Neutrophil (primary cell): Measurements from ENCODE around the gene ATF7IP2.

Experiments used
- H3K27ac ChIP-seq: fragments of 200-600 bp; sonication (generic); 2 replicates; pipeline ENCODE4 v1.5.1; 2016; ENCODE audit warnings: mild to moderate bottlenecking, moderate library complexity
- H3K27me3 ChIP-seq: fragments of 200-600 bp; sonication (generic); 2 replicates; pipeline ENCODE4 v1.6.0; 2016; ENCODE audit warnings: mild to moderate bottlenecking
- H3K36me3 ChIP-seq: fragments of 200-600 bp; sonication (generic); 2 replicates; pipeline ENCODE4 v1.5.1; 2017
- H3K4me1 ChIP-seq, 2 experiments: fragments of 200-600 bp in 1 of 2; sonication (generic) in 1 of 2; 1 replicate in 1 of 2; 2 replicates in 1 of 2; pipeline versions ENCODE4 v1.5.1 to v1.6.1; 2013 to 2016; ENCODE audit warnings: low read depth in 1 of 2, low read length in 1 of 2, mild to moderate bottlenecking in 1 of 2, moderate library complexity in 1 of 2; ENCODE audit not compliant: control insufficient read depth in 1 of 2, insufficient read depth in 1 of 2
- H3K4me3 ChIP-seq, 2 experiments: fragments of 200-600 bp in 1 of 2; sonication (generic) in 1 of 2; 1 replicate in 1 of 2; 2 replicates in 1 of 2; pipeline ENCODE4 v1.5.1; 2013 to 2016; ENCODE audit warnings: low read depth in 1 of 2, low read length in 1 of 2, mild to moderate bottlenecking in 1 of 2, moderate library complexity in 1 of 2
- H3K9me3 ChIP-seq: fragments of 200-600 bp; sonication (generic); 2 replicates; pipeline ENCODE4 v1.5.1; 2016
- CTCF ChIP-seq: fragments of 200-600 bp; sonication (generic); IDR thresholded peaks from 2 replicates; pipeline ENCODE4 v1.5.1; 2016; ENCODE audit warnings: antibody characterized with exemption

The ATF7IP2 gene

GRCh38 chr16:10371592-10371991 lies 14.3 kb upstream of the ATF7IP2 start:
- Histone ChIP-seq H3K9me3 (no peaks in the 10 kb centered on the region), H3K4me1 (no peaks in the 10 kb centered on the region)

GRCh38 chr16:10373556-10373955 lies 12.3 kb upstream of the ATF7IP2 start:
- H3K4me1 ChIP-seq, result no peaks in the 10 kb centered on the region
- no peak overlapping the region for H3K4me3 ChIP-seq
- no peaks in the 10 kb centered on the region for H3K27me3 ChIP-seq
- TF ChIP-seq CTCF, result no peak
- H3K9me3 ChIP-seq, result no peaks in the 10 kb centered on the region
- no peak overlapping the region for H3K27ac ChIP-seq
- no peaks in the 10 kb centered on the region for H3K36me3 ChIP-seq

More at GRCh38 chr16:10371592-10371991, 14.3 kb upstream of the ATF7IP2 start:
- H3K27ac ChIP-seq, result no peak overlapping the region
- no peaks in the 10 kb centered on the region for H3K36me3 ChIP-seq
- H3K4me3 ChIP-seq, result no peak overlapping the region
- no peak for TF ChIP-seq CTCF
- no peaks in the 10 kb centered on the region for H3K27me3 ChIP-seq

GRCh38 chr16:10376229-10376628 lies 9.6 kb upstream of the ATF7IP2 start:
- Histone ChIP-seq H3K4me1 (no peaks in the 10 kb centered on the region), H3K27ac (no peak overlapping the region), H3K9me3 (no peaks in the 10 kb centered on the region), H3K27me3 (no peaks in the 10 kb centered on the region), H3K36me3 (no peaks in the 10 kb centered on the region), H3K4me3 (no peak overlapping the region)
- TF ChIP-seq CTCF, result no peak

- no peak overlapping the region for H3K4me3 ChIP-seq
- TF ChIP-seq CTCF, result no peak
- no peaks in the 10 kb centered on the region for H3K9me3 ChIP-seq
- H3K27ac ChIP-seq, result no peak overlapping the region
- peaks cover 9% of the 10 kb centered on the region for H3K27me3 ChIP-seq
- H3K4me1 ChIP-seq, result peaks cover 16 to 21% of the 10 kb centered on the region in 2 experiments
- H3K36me3 ChIP-seq, result no peaks in the 10 kb centered on the region
Measured at GRCh38 chr16:10383626-10384025, 2.2 kb upstream of the ATF7IP2 start.

GRCh38 chr16:10386517-10387100 lies 748 bp downstream of the ATF7IP2 start:
- H3K4me1 ChIP-seq, result peaks cover 16 to 25% of the 10 kb centered on the region in 2 experiments
- TF ChIP-seq CTCF, result no peak
- H3K9me3 ChIP-seq, result no peaks in the 10 kb centered on the region
- H3K27me3 ChIP-seq, result peaks cover 9% of the 10 kb centered on the region
- H3K27ac ChIP-seq, result no peak overlapping the region
- peak overlapping the region; percentile 54 to 56 for H3K4me3 ChIP-seq
- H3K36me3 ChIP-seq, result no peaks in the 10 kb centered on the region
